GM19324 (cell line): ENCODE measurements around the gene MRC1.
"Not testable (repeated sequence)": the region's sequence is repeated elsewhere in the genome, so short reads cannot be mapped to it uniquely, and the experiment has no call there.

ENCODE experiments used
- ATAC-seq: cut with Tn5 transposase; IDR thresholded peaks from one replicate; pipeline ENCODE4 v1.9.1; 2021; ENCODE audit warnings: mild to moderate bottlenecking, moderate library complexity; ENCODE audit not compliant: unreplicated experiment, low FRiP score

The MRC1 gene

GRCh38 chr10:17883621-17884020 lies 74.5 kb downstream of the MRC1 start:
- no peak for ATAC-seq

GRCh38 chr10:17888189-17888588 lies 79.0 kb downstream of the MRC1 start:
- ATAC-seq: no peak

- ATAC-seq: no peak
These were observed 82.3 kb downstream of the MRC1 start for GRCh38 chr10:17891435-17891834.

- no peak for ATAC-seq
These were observed 95.4 kb downstream of the MRC1 start for GRCh38 chr10:17904564-17904963.

- ATAC-seq: no peak
These were observed 96.3 kb downstream of the MRC1 start for GRCh38 chr10:17905491-17905890.

- no peak for ATAC-seq
These were observed 96.9 kb downstream of the MRC1 start for GRCh38 chr10:17906002-17906401.

- ATAC-seq: no peak
These were observed 98.5 kb downstream of the MRC1 start for GRCh38 chr10:17907641-17908040.

- ATAC-seq: no peak
These were observed 101.1 kb downstream of the MRC1 start for GRCh38 chr10:17910125-17910789.

- ATAC-seq: no peak
These were observed 103.6 kb downstream of the MRC1 start for GRCh38 chr10:17912754-17913153.

- no peak for ATAC-seq
These were observed 104.5 kb downstream of the MRC1 start for GRCh38 chr10:17913604-17914003.

- no peak for ATAC-seq
These were observed 105.3 kb downstream of the MRC1 start for GRCh38 chr10:17914169-17915045.

- ATAC-seq: no peak
These were observed 106.0 kb downstream of the MRC1 start for GRCh38 chr10:17915181-17915580.

- ATAC-seq: no peak
These were observed 109.2 kb downstream of the MRC1 start for GRCh38 chr10:17918187-17918903.

GRCh38 chr10:17921378-17921777 lies 112.2 kb downstream of the MRC1 start:
- no peak for ATAC-seq

- ATAC-seq: no peak
These were observed 114.6 kb downstream of the MRC1 start for GRCh38 chr10:17923728-17924127.

- no peak for ATAC-seq
These were observed 134.0 kb downstream of the MRC1 start for GRCh38 chr10:17943033-17943745.

GRCh38 chr10:17950269-17950668 lies 141.1 kb downstream of the MRC1 start:
- not testable (repeated sequence) for ATAC-seq

- no peak for ATAC-seq
These were observed 141.6 kb downstream of the MRC1 start for GRCh38 chr10:17950726-17951125.

- ATAC-seq: no peak
These were observed 142.8 kb downstream of the MRC1 start, which contains the start of gene SLC39A12 for GRCh38 chr10:17951868-17952371. SLC39A12 (plus strand) TSS chr10:17951918; CDS start chr10:17953277, 1,359 bp downstream.

- ATAC-seq: not testable (repeated sequence)
These were observed 145.2 kb downstream of the MRC1 start for GRCh38 chr10:17954372-17954771.
